IPS-18a (cell line): ENCODE results near the gene CRKL.

Source experiments
- H3K27ac ChIP-seq: one replicate; pipeline ENCODE4 v1.5.1; 2013; ENCODE audit warnings: low read length
- H3K27me3 ChIP-seq: one replicate; pipeline ENCODE4 v1.6.1; 2013; ENCODE audit warnings: mild to moderate bottlenecking, low read length; ENCODE audit not compliant: control insufficient read depth, insufficient read depth
- H3K36me3 ChIP-seq: one replicate; pipeline ENCODE4 v1.6.1; 2013; ENCODE audit warnings: low read depth, low read length; ENCODE audit not compliant: control insufficient read depth
- H3K4me1 ChIP-seq: one replicate; pipeline ENCODE4 v1.6.1; 2013; ENCODE audit warnings: low read depth, low read length; ENCODE audit not compliant: control insufficient read depth
- H3K4me3 ChIP-seq: one replicate; pipeline ENCODE4 v1.5.1; 2013; ENCODE audit warnings: low read length
- H3K9ac ChIP-seq: one replicate; pipeline ENCODE4 v1.6.1; 2013; ENCODE audit warnings: mild to moderate bottlenecking, low read length, moderate library complexity
- H3K9me3 ChIP-seq: one replicate; pipeline ENCODE4 v1.6.1; 2013; ENCODE audit warnings: low read depth, low read length; ENCODE audit not compliant: control insufficient read depth

The CRKL gene

GRCh38 chr22:20992456-20993303 is 75.5 kb downstream of the CRKL start:
- H3K4me1 ChIP-seq: no peaks in the 10 kb centered on the region
- no peaks in the 10 kb centered on the region for H3K27me3 ChIP-seq
- H3K36me3 ChIP-seq: peaks cover 3% of the 10 kb centered on the region
- H3K27ac ChIP-seq: no peak overlapping the region
- H3K9me3 ChIP-seq: no peaks in the 10 kb centered on the region
- no peak overlapping the region for H3K9ac ChIP-seq
- no peak overlapping the region for H3K4me3 ChIP-seq

GRCh38 chr22:20993304-20994127 is 76.3 kb downstream of the CRKL start:
- Histone ChIP-seq H3K4me3 (no peak overlapping the region), H3K36me3 (peaks cover 3% of the 10 kb centered on the region), H3K4me1 (no peaks in the 10 kb centered on the region), H3K9me3 (no peaks in the 10 kb centered on the region), H3K27ac (no peak overlapping the region), H3K27me3 (no peaks in the 10 kb centered on the region), H3K9ac (no peak overlapping the region)

GRCh38 chr22:20994128-20994901 is 77.1 kb downstream of the CRKL start:
- Histone ChIP-seq H3K9ac (no peak overlapping the region), H3K27ac (no peak overlapping the region), H3K36me3 (peaks cover 3% of the 10 kb centered on the region), H3K4me1 (no peaks in the 10 kb centered on the region), H3K27me3 (no peaks in the 10 kb centered on the region), H3K9me3 (no peaks in the 10 kb centered on the region), H3K4me3 (no peak overlapping the region)

GRCh38 chr22:20994902-20995241 is 77.7 kb downstream of the CRKL start:
- H3K9ac ChIP-seq: no peak overlapping the region
- H3K27ac ChIP-seq: no peak overlapping the region
- H3K36me3 ChIP-seq: peaks cover 6% of the 10 kb centered on the region
- no peaks in the 10 kb centered on the region for H3K4me1 ChIP-seq
- no peaks in the 10 kb centered on the region for H3K27me3 ChIP-seq
- no peak overlapping the region for H3K4me3 ChIP-seq
- no peaks in the 10 kb centered on the region for H3K9me3 ChIP-seq

- H3K9me3 ChIP-seq: no peaks in the 10 kb centered on the region
- H3K9ac ChIP-seq: no peak overlapping the region
- H3K27ac ChIP-seq: no peak overlapping the region
- peaks cover 6% of the 10 kb centered on the region for H3K36me3 ChIP-seq
- no peak overlapping the region for H3K4me3 ChIP-seq
- peaks cover 1% of the 10 kb centered on the region for H3K4me1 ChIP-seq
- H3K27me3 ChIP-seq: no peaks in the 10 kb centered on the region
Observed at GRCh38 chr22:20995329-20996030, 78.3 kb downstream of the CRKL start.

GRCh38 chr22:20996031-20996410 is 78.8 kb downstream of the CRKL start:
- Histone ChIP-seq H3K27ac (no peak overlapping the region), H3K9ac (no peak overlapping the region), H3K36me3 (peaks cover 6% of the 10 kb centered on the region), H3K9me3 (no peaks in the 10 kb centered on the region), H3K4me3 (no peak overlapping the region), H3K4me1 (peaks cover 7% of the 10 kb centered on the region), H3K27me3 (no peaks in the 10 kb centered on the region)

- no peak overlapping the region for H3K27ac ChIP-seq
- no peaks in the 10 kb centered on the region for H3K9me3 ChIP-seq
- H3K9ac ChIP-seq: no peak overlapping the region
- peaks cover 7% of the 10 kb centered on the region for H3K4me1 ChIP-seq
- H3K36me3 ChIP-seq: peaks cover 6% of the 10 kb centered on the region
- H3K27me3 ChIP-seq: no peaks in the 10 kb centered on the region
- H3K4me3 ChIP-seq: no peak overlapping the region
Observed at GRCh38 chr22:20996598-20997535, 79.7 kb downstream of the CRKL start.

- Histone ChIP-seq H3K4me3 (no peak overlapping the region), H3K27me3 (no peaks in the 10 kb centered on the region), H3K9me3 (no peaks in the 10 kb centered on the region), H3K36me3 (peaks cover 6% of the 10 kb centered on the region), H3K4me1 (peaks cover 7% of the 10 kb centered on the region), H3K9ac (no peak overlapping the region), H3K27ac (no peak overlapping the region)
Observed at GRCh38 chr22:20997536-20998257, 80.5 kb downstream of the CRKL start.

GRCh38 chr22:20998411-20999336 is 81.5 kb downstream of the CRKL start:
- Histone ChIP-seq H3K4me3 (no peak overlapping the region), H3K9ac (no peak overlapping the region), H3K27me3 (no peaks in the 10 kb centered on the region), H3K27ac (no peak overlapping the region), H3K4me1 (peaks cover 11% of the 10 kb centered on the region), H3K9me3 (no peaks in the 10 kb centered on the region), H3K36me3 (peaks cover 4% of the 10 kb centered on the region)
